ENCODE results near the gene FEV. TPM values are rescaled to one million over a fixed set of nuclear protein-coding genes. Genes with fewer than 3 reads are reported as not detected.
A peak's percentile ranks its signal among the peaks of the same experiment; 100 is the strongest.

The FEV gene
- total RNA-seq, 4 donors from 2014 or later, result 2.1 TPM; not detected in 3

DNA sequence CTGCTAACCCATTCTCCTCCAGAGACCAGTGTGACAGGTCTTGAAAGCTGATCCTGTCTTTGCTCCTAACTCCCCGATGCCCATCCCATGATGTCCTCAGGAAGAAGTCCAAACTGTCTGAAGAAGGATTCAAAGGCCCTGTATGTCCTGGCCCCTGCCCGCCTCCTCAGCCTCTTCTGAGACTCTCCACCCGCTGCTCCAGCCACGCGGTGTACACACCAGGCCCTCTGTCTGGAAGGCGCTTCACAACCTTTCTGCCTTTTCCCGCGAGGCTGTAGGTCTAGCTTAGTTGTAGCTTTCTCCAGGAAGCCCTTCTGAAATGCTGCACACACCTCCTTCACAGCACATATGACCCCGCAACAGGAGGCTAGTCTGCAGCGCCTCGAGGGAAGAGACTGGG, 31.7 kb upstream of the FEV start:
- TF ChIP-seq, protein P1, sequence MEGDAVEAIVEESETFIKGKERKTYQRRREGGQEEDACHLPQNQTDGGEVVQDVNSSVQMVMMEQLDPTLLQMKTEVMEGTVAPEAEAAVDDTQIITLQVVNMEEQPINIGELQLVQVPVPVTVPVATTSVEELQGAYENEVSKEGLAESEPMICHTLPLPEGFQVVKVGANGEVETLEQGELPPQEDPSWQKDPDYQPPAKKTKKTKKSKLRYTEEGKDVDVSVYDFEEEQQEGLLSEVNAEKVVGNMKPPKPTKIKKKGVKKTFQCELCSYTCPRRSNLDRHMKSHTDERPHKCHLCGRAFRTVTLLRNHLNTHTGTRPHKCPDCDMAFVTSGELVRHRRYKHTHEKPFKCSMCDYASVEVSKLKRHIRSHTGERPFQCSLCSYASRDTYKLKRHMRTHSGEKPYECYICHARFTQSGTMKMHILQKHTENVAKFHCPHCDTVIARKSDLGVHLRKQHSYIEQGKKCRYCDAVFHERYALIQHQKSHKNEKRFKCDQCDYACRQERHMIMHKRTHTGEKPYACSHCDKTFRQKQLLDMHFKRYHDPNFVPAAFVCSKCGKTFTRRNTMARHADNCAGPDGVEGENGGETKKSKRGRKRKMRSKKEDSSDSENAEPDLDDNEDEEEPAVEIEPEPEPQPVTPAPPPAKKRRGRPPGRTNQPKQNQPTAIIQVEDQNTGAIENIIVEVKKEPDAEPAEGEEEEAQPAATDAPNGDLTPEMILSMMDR (IDR thresholded peaks at IDR 0.05), result no peak
- TF ChIP-seq POLR2A (IDR thresholded peaks at IDR 0.05), result no peak
- DNase-seq, result no peak
- WGBS, 2 donors, result 93 to 95% methylated on average over 10 to 11 of the region's 11 CpGs
- Histone ChIP-seq H3K36me3 (no peaks in the 10 kb centered on the region), H3K4me1 (no peaks in the 10 kb centered on the region), H3K9me3 (no peaks in the 10 kb centered on the region), H3K4me3 (no peak overlapping the region), H3K27me3 (peaks cover 0 to 78% (median 0%) of the 10 kb centered on the region in 4 donors), H3K27ac (no peak overlapping the region)
- intact Hi-C loops (cut with DNase I), result no loop called here

DNA sequence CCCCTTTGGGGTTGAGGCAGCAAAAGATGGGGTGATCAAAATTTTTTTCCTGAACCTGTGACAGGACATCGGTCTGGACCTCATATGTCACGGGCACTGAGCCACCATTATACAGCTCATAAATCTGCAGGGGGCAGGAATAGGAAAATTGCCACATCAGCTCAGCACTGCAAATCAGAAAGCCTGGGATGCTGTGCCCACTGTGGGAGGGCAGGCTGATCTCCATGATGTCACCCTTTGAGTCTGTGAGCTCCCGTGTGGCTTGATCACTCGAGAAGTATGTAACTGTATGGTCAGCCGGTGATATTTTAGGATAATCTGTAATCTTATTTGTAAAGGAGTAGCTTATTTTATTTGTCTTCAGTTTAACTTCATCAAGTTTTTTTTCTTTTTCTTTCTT, 25.9 kb upstream of the FEV start:
- H3K27ac ChIP-seq, result no peak overlapping the region
- intact Hi-C loops (cut with DNase I), result no loop called here
- 50 to 65% methylated on average over 3 of the region's 5 CpGs for WGBS, 2 donors
- no peak overlapping the region for H3K4me3 ChIP-seq
- no peaks in the 10 kb centered on the region for H3K9me3 ChIP-seq
- no peak for TF ChIP-seq POLR2A (IDR thresholded peaks at IDR 0.05)
- TF ChIP-seq, protein P1 (IDR thresholded peaks at IDR 0.05), result no peak
- DNase-seq, result no peak
- H3K27me3 ChIP-seq, result peaks cover 0 to 82% (median 0%) of the 10 kb centered on the region in 4 donors
- H3K36me3 ChIP-seq, result no peaks in the 10 kb centered on the region
- no peaks in the 10 kb centered on the region for H3K4me1 ChIP-seq

DNA sequence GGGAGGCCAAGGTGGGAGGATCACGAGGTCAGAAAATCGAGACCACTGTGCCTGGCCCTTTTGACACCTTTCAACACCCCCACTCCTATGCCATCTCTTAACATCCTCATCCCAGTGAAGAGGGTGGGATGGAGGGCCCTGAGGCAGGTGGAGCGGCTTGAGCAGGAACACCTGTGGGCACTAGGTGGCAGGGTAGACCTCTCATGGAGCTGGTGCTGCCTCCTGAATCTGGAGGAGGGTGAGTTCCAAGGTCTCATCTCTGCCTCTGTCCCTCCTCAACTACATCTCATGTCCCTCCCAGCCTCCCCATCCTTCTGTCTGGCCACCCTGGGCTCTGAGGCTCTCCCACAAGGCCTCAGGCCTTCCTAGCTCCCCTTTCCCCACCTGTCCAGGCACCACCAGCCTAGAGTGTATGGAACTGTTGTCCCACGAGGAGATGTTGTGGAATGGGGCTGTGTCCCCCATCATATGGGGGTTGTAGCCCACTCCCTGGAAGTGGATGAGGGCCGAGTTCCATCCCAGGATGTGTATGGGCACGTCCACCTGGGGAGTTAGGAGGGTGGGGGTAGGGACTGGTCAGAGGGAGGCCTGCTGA, 25.3 kb upstream of the FEV start:
- H3K27ac ChIP-seq, result no peak overlapping the region
- H3K9me3 ChIP-seq, result no peaks in the 10 kb centered on the region
- intact Hi-C loops (cut with DNase I), result no loop called here
- H3K36me3 ChIP-seq, result no peaks in the 10 kb centered on the region
- H3K27me3 ChIP-seq, result peaks cover 0 to 88% (median 0%) of the 10 kb centered on the region in 4 donors
- no peak for DNase-seq
- 13 to 27% methylated on average over 3 to 6 of the region's 6 CpGs for WGBS, 2 donors
- no peak for TF ChIP-seq POLR2A (IDR thresholded peaks at IDR 0.05)
- TF ChIP-seq, protein P1 (IDR thresholded peaks at IDR 0.05), result peak in 4 of 6 experiments; percentile 12 to 58 (median 23)
- H3K4me3 ChIP-seq, result no peak overlapping the region
- no peaks in the 10 kb centered on the region for H3K4me1 ChIP-seq

DNA sequence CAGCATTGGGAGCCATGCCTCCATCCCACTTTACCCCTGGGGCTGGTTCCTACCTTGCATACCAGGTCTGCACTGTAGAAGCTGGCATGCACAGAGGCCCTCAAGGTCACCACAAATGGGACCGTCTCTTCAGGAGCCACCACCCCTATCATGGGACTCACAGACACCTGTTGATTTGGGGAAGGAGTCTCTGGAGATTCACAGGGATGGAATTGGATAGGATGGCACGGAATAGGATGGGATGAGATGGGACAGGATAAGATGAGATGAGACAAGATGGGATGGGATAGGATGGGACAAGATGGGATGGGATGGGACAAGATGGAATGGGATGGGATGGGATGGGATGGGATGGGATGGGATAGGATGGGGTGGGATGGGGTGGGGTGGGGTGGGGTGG, 24.3 kb upstream of the FEV start:
- no peak overlapping the region for H3K27ac ChIP-seq
- intact Hi-C loops (cut with DNase I), result no loop called here
- WGBS, 2 donors, result 50 to 72% methylated on average over 1 to 2 of the region's 2 CpGs
- H3K9me3 ChIP-seq, result no peaks in the 10 kb centered on the region
- no peaks in the 10 kb centered on the region for H3K36me3 ChIP-seq
- TF ChIP-seq POLR2A (IDR thresholded peaks at IDR 0.05), result no peak
- TF ChIP-seq, protein P1 (IDR thresholded peaks at IDR 0.05), result no peak
- H3K4me1 ChIP-seq, result no peaks in the 10 kb centered on the region
- H3K27me3 ChIP-seq, result peaks cover 0 to 89% (median 0%) of the 10 kb centered on the region in 4 donors
- no peak overlapping the region for H3K4me3 ChIP-seq
- DNase-seq, result no peak

DNA sequence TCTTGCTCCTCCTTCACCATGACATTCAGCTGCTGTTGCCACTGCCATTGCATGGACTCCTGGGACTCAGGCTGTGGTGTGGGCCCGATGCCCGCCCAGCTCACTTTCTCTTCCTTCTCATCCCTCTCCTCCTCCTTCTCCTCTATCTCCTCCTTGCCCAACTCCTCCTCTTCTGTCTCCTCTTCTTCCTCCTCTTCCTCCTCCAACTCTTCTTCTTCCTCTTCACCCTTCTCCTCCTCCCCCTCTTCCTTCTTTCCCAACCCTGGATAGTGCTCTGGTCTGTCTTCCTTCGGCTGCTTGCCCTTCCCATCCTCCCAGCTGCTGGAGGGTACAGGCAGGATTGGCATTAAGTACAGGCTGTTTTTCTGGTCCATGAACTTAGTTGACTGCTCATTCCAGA, 19.0 kb upstream of the FEV start:
- 85 to 89% methylated on average over 3 of the region's 3 CpGs for whole genome bisulfite sequencing, 2 donors
- intact Hi-C loops (cut with DNase I), result no loop called here
- Histone ChIP-seq H3K36me3 (no peaks in the 10 kb centered on the region), H3K9me3 (no peaks in the 10 kb centered on the region), H3K27ac (no peak overlapping the region), H3K27me3 (peaks cover 14 to 100% (median 32%) of the 10 kb centered on the region in 4 donors), H3K4me1 (peaks cover 22 to 43% (median 23%) of the 10 kb centered on the region in 3 donors), H3K4me3 (no peak overlapping the region)
- no peak for TF ChIP-seq POLR2A (IDR thresholded peaks at IDR 0.05)
- TF ChIP-seq, protein P1 (IDR thresholded peaks at IDR 0.05), result no peak
- DNase-seq, result no peak

Measured in esophagus squamous epithelium (tissue), 5 donors.